HG02943 (cell line): Measurements from ENCODE around the gene DBF4.
A peak's percentile ranks its signal among the peaks of the same experiment; 100 is the strongest.
"Not testable (repeated sequence)": the region's sequence is repeated elsewhere in the genome, so short reads cannot be mapped to it uniquely, and the experiment has no call there.

Experiments used
- ATAC-seq: cut with Tn5 transposase; IDR thresholded peaks from one replicate; pipeline ENCODE4 v1.9.1; 2021; ENCODE audit warnings: mild to moderate bottlenecking, low read depth, moderate library complexity; ENCODE audit not compliant: unreplicated experiment

The DBF4 gene

DNA sequence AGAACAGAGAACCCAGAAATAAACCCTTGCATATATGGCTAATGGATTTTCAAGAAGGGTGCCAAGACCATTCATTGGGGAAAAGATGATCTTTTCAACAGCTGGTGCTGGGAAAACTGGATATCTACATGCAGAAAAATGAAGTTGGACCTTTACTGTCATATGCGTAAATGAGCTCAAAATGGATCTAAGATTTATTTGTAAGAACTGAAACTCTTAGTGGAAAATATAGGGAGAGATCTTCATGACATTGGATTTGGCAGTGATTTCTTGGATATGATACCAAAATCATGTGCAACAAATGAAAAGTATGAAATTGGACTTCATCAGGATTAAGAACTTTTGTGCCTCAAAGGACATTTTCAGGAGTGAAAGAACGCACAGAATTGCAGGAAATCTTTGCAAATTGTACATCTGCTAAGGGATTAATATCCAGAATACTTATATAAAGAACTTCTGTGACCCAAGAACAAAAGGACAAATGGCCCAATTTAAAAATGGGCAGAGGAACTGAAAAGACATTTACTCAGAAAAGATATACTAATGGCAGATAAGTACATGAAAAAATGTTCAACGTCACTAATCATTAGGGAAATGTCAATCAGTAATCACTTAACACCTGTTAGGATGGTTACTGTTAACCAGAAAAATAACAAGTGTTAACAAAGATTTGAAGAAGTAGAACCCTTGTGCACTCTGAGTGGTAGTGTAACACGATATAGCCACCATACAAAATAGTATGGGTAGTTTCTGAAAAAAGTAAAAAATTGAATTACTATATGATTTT lies 6.1 kb downstream of the DBF4 start:
- no peak for ATAC-seq

DNA sequence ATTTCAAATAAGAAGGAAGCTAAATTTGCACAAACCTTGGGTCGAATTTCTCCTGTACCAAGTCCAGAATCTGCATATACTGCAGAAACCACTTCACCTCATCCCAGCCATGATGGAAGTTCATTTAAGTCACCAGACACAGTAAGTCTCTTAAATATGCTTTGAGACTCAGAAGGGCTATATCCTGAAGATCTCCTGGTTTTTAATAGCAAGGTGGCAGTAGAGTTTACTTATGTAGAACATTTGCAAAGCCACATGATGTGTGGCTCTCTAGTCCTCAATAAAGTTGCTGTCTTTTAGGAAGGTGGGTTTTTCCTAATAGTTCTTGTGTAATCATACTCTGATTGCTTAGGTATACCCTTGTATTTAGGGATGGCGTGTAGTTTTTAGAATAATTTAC lies 8.7 kb downstream of the DBF4 start:
- ATAC-seq: no peak

DNA sequence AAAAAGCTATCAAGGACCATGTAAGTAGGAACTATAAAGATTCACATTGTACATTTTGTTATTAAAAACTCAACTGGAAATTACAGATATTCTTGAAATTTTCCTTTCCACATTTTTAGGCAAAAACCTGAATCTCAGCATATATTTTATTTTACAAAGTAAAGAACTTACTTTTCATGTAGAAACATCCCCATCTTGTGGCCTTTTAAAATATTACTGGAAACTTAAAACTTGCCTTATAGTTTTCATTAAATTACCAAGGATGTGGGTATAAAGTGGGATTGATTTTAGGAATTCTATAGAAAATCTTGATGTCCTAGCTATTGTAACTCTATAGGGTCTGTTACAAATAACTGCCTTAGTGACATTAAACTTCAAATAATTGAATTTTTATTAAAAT lies 10.6 kb downstream of the DBF4 start:
- ATAC-seq: no peak

DNA sequence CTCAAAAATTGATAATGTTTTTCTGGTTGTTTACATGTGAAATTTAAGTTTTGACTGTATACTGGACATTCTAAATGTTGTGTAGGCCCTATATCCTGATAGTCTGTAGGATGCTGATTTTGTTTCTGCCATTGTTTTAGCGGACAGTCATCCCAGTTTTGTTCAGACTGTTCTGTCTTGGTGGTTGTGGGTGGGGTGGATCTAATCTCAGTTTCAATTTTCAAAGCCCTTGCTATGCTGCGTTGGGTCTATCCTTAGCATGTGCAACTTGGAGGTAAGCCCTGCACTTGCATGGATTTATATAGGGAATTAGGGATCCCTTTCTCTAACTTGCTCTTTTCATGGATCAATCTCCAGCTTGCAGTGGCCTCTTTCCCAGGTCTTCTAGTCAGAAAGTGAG lies 19.1 kb downstream of the DBF4 start:
- no peak for ATAC-seq

DNA sequence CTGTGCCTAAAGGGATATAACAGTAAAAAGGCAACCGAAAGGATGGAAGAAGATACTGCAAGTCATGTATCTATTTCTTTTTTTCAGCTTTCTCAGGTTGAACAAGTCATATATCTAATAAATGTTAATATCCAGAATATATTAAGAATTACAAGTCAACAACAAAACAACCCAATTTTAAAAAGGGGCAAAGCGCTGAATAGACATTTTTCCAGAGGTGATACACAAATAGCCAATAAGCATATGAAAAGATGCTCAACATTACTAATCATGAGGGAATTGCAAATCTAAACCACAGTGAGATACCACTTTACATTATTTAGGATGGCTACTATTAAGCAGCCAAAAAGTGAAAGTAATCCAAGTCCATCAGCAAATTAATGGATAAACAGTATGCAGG lies 23.0 kb downstream of the DBF4 start:
- no peak for ATAC-seq

DNA sequence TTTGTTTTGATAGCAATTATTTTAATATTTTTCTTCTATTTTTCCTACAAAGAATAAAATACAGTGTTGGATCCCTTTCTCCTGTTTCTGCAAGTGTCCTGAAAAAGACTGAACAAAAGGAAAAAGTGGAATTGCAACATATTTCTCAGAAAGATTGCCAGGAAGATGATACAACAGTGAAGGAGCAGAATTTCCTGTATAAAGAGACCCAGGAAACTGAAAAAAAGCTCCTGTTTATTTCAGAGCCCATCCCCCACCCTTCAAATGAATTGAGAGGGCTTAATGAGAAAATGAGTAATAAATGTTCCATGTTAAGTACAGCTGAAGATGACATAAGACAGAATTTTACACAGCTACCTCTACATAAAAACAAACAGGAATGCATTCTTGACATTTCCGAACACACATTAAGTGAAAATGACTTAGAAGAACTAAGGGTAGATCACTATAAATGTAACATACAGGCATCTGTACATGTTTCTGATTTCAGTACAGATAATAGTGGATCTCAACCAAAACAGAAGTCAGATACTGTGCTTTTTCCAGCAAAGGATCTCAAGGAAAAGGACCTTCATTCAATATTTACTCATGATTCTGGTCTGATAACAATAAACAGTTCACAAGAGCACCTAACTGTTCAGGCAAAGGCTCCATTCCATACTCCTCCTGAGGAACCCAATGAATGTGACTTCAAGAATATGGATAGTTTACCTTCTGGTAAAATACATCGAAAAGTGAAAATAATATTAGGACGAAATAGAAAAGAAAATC lies 31.0 kb downstream of the DBF4 start:
- ATAC-seq: not testable (repeated sequence)

DNA sequence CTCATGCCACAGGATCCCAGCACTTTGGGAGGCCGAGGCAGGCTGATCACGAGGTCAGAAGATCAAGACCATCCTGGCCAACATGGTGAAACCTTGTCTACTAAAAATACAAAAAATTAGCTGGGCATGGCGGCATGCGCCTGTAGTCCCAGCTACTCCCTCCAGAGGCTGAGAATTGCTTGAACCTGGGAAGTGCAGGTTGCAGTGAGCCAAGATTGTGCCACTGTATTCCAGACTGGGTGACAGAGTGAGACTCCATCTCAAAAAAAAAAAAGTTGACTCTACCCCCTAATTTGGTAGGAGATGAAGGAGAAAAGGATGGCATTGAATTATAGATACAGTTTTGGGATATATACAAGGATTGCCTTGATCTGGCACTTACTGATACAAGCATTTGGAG lies 32.5 kb downstream of the DBF4 start:
- not testable (repeated sequence) for ATAC-seq

DNA sequence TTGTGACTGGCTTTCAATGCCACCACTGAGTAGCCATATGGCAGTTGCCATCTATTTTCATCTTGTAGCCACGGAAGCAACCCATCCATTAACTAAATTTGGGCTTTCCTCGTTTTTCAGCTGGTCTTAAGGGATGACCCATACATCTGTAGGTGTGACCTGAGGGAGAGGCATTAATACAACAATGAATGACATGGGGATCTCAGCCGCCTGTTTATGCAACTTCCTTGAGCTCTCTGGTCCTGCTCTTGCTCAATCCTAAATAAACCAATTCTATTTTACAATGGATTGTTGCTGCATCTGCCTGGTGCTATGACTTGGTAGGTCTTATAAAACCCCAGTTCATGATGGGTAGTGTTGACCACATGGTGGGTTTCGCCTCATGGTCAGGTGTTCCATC lies 35.8 kb downstream of the DBF4 start:
- ATAC-seq: no peak

DNA sequence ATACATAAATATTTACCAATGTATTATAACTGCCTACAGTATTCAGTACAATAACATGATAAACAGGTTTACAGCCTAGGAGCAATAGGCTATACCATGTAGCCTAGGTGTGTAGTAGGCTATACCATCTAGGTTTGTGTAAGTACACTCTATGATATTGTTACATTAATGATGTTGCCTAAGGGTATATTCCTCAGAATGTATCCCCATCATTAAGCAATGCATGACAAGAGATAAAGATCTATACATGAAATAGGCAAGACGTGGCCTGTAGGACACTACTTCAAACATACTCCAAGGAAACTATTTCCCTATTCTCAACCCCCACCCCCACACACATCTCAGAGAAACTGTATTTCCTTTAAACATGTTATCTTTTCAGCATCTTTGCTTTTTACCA lies 42.4 kb downstream of the DBF4 start:
- ATAC-seq: no peak

DNA sequence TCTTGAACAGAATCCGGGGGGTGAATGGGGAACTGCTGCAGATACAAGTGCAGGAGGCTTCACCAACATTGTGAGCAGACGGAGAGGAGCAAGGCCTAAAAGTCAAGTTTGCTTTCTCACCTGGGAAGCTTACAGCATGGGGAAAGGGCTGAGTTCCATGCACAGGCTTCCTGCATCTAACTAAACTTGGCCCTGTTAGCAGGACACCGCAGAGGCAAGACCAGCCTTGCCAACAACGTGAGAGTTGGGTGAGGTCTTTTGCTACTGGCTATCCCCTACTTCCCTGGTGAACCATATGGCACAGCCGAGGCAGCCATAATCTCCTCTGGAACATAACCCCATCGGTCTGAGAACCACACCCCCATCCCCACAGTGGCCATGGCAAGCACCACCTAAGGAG lies 43.6 kb downstream of the DBF4 start:
- ATAC-seq: no peak

DNA sequence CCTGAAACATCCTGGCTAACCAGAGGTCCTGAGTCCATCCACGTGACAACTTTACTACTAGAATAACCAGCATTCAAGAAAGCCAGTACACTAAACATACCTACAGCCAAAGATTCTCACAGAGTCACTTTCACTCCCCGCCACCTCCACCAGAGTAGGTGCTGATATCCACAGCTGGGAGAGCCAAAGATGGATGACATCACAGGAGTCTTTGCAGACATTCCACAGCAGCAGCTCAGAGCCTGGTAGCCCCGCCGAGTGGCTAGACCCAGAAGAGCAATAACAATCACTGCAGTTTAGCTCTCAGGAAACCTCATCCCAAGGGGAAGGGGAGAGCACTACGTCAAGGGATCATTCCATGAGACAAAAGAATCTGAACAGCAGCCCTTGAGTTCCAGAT lies 44.3 kb downstream of the DBF4 start:
- no peak for ATAC-seq

DNA sequence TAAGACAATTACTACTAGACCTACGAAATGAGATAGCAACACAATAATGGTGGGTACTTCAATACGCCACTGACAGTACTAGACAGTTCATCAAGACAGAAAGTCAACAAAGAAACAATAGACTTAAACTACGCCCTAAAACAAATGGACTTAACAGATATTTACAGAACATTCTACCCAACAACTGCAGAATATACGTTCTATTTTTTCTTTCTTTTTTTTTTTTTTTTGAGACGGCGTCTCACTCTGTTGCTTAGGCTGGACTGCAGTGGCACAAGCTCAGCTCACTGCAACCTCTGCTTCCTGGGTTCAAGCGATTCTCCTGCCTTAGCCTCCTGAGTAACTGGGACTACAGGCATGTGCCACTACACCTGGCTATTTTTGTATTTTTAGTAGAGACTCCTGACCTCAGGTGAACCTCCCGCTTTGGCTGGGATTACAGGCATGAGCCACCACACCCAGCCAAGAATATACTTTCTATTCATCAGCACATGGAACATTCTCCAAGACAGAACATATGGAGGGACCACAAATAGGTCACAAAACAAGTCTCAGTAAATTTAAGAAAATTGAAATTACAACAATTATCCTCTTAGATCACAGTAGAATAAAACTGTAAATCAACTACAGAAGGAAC lies 46.6 kb downstream of the DBF4 start:
- not testable (repeated sequence) for ATAC-seq

DNA sequence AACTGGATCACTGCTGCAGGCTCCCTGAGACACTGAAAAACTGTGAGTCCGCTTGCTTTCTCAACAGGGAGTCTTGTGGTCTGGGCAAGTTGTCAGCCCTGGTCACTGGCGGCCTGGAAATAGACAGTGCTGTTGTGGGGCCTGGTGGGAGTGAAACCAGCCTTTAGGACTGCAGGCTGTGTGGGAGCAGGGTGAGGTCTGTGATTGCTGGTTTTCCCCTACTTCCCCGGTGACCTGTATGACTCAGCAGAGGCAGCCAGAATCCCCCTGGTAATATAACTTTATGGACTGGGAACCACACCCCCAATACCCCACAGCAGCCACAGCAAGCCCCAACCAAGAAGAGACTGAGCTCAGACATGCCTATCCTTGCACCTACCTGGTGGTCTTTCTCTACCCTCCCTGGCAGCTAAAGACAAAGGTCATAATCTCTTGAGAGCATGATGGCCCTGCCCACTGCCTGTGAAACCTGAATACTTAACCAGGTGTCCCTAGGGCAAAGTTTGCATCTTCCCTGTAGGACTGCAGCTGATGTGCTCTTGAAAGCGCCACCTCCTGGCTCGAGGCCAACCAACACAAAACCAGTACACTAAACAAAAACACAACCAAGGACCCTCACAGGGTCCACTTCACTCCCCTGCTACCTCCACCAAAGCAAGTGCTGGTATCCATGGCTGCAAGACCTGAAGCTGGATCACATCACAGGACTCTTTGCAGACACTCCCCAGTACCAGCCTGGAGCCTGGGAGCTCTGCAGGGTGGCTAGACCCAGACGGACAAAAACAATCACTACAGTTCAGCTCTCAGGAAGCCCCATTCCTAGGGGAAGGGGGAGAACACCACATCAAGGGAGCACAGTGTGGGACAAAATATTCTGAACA lies 50.5 kb downstream of the DBF4 start:
- ATAC-seq: peak; percentile 96

DNA sequence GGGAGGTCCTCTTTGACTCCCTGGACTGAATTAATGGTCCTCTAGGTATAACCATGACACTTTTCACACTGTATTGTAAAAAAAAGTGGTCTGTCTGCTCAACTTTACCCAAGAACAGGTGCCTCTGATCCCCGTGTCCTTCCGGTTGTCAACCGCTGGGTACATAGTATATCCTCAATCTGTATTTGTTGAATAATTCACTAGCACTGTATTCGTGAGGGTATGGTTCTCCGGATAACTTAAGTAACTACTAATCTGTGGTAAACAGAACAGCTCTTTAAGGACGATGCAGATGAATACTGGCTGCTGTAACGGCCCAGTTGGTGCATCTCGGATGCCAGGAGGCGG lies 57.3 kb downstream of the DBF4 start:
- peak; percentile 24 for ATAC-seq

DNA sequence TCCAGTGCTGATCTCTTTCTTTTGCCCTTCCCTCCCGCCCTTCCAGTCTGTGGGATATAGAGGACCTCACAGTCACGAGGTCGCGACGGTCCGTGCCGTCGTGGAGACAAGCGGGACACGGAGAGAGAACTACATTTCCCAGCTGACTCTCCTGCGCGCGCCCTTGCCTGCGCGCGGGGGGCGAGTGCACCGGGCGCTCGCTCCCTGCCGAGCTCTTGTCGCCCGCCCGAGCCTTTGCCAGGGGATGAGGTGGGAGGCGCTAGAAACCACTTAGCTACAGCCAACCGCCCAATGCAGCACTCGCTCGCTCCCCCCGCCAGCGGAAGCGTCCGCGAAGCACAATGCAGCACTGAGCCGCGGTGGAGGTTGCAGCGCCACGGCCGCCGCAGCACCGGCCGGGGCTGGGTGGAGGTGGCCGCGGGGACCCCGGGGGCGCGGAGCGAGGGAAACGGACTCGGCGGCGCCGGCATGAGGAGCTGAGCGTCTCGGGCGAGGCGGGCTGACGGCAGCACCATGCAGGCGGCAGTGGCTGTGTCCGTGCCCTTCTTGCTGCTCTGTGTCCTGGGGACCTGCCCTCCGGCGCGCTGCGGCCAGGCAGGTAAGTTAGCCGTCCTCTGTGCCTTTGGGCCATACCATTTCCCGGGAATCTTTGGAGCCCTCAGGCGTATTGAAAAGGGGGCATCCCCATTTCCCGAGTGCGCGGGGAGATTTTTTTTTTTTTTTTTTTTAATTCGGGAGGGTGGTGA lies 57.8 kb downstream of the DBF4 start, which contains the start of gene ADAM22:
Gene ADAM22 (plus strand): TSS at position 299 of the 746 bp plus-strand sequence. CDS start 215 bp downstream, at position 514.
- peak; percentile 96 for ATAC-seq

DNA sequence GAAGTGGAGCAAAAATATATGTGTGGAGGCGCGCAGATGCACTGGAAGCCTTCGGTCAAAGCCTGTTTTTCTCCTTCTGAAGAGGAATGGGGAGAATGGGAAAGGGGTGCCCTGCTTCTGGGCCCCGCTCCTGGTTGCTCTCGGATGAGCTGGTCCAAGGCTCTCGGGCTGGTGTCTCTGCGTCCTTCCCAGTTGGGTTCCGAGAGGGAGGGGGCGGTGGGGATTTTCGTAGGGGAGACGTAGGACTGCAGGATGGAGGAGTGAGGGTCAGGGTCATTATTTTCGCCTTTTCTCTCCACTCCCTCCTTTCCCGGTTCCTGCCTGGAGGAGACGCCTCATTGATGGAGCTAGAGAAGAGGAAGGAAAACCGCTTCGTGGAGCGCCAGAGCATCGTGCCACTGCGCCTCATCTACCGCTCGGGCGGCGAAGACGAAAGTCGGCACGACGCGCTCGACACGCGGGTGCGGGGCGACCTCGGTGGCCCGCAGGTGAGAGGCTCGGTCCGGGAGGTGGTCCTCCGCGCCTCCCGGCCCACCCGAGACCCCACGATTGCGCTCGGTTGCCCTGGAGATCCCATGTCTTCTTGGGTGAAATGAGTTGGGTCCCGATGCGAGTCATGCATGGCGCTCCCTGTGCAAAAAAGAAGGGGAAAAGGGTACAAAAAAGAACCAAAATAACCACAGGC lies 58.5 kb downstream of the DBF4 start:
- peak; percentile 4 for ATAC-seq

DNA sequence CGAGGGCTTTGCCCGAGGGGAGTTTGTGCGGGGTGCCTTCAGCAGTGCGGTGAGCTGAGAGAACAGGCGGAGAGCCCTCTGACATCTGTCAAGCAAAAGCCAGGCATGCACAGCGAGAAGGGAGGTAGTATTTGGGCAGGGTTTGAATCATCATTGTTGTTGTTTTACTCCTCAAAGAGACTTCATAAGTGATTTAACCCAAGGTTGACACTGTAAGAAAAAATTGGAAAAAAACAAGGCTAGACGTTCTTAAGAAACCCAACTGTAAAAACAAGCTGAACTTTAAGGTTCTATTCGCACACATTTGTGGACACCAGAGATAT lies 59.1 kb downstream of the DBF4 start:
- no peak for ATAC-seq

DNA sequence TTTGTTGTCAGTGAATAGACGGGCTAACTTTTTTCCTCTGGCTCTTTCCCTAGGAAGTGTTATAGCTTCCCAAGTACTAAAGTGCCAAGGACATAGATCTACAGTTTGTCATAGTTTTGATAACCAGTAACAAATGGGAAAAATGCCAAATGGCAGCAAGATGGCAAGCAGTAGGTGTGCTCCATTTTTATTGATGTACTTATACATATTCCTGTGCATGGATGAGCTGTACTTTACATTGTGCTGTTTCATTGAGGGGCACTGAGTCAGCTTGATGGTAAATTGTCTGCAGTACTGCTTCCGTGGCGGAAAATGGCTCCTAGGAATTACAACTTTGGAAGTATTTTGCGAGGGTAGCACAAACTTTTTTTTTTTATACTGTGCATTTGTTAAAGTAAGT lies 64.8 kb downstream of the DBF4 start:
- no peak for ATAC-seq

DNA sequence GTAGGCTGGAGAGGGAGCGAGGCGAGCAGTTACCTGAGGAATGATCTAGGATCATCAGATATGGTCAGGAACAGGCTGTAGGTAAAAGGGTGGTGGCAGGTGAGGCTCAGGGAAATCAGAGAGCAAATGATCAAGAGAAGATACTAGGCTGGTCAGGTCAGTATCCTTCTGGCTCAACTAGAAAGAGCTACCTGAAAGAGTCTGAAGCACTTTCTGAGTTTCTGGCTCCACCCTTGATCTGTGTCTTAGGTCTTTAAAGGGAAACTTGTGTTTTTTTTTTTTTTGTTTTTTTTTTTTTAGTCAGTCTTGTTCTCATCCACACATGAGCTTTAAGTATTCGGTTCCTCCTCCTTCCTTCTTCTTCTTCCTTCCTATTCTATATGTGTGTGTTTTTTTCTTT lies 68.3 kb downstream of the DBF4 start:
- ATAC-seq: no peak
